Mesenchymal stem cell (in vitro differentiated cells and primary cell): ENCODE data around the gene DHX29.
A peak's percentile ranks its signal among the peaks of the same experiment; 100 is the strongest.

Experiments
- DNase-seq: peaks from one replicate; pipeline ENCODE4 v3.0.0-alpha.2; 2013
- H2AFZ ChIP-seq: one replicate; pipeline ENCODE4 v1.6.1; 2013; ENCODE audit warnings: low read depth, mild to moderate bottlenecking, control low read depth, inconsistent platforms, low read length, moderate library complexity
- H2AK5ac ChIP-seq: 2 replicates; pipeline ENCODE4 v1.6.1; 2013; ENCODE audit warnings: low read length, moderate library complexity, mild to moderate bottlenecking, inconsistent platforms; ENCODE audit not compliant: severe bottlenecking
- H2BK120ac ChIP-seq: one replicate; pipeline ENCODE4 v1.6.1; 2013; ENCODE audit warnings: low read depth, mild to moderate bottlenecking, inconsistent platforms, low read length, moderate library complexity
- H2BK12ac ChIP-seq, 2 experiments: one replicate each; pipeline ENCODE4 v1.6.1; 2013; ENCODE audit warnings: inconsistent platforms in 2 of 2, low read length in 2 of 2, mild to moderate bottlenecking in 2 of 2, moderate library complexity in 2 of 2, control low read depth in 1 of 2
- H2BK15ac ChIP-seq: one replicate; pipeline ENCODE4 v1.6.1; 2013; ENCODE audit warnings: mild to moderate bottlenecking, low read depth, inconsistent platforms; ENCODE audit not compliant: poor library complexity, severe bottlenecking
- H2BK5ac ChIP-seq: 2 replicates; pipeline ENCODE4 v1.6.1; 2013; ENCODE audit warnings: low read depth, mild to moderate bottlenecking, low read length, control low read depth, inconsistent platforms; ENCODE audit not compliant: poor library complexity, severe bottlenecking
- H3K14ac ChIP-seq, 2 experiments: one replicate each; pipeline ENCODE4 v1.6.1; 2013; ENCODE audit warnings: inconsistent platforms in 2 of 2, low read length in 2 of 2, control low read depth in 1 of 2, mild to moderate bottlenecking in 1 of 2, moderate library complexity in 1 of 2
- H3K18ac ChIP-seq, 2 experiments: one replicate each; pipeline ENCODE4 v1.6.1; 2013; ENCODE audit warnings: inconsistent platforms in 2 of 2, low read length in 2 of 2, control low read depth in 1 of 2, low read depth in 1 of 2, mild to moderate bottlenecking in 1 of 2
- H3K23ac ChIP-seq, 2 experiments: one replicate each; pipeline ENCODE4 v1.6.1; 2013; ENCODE audit warnings: inconsistent platforms in 2 of 2, low read length in 2 of 2, mild to moderate bottlenecking in 2 of 2, moderate library complexity in 2 of 2, control low read depth in 1 of 2
- H3K27ac ChIP-seq: 2 replicates; pipeline ENCODE4 v1.5.1; 2013; ENCODE audit warnings: mild to moderate bottlenecking, moderate library complexity, low read length, control low read depth, inconsistent platforms; ENCODE audit not compliant: poor library complexity, severe bottlenecking
- H3K27me3 ChIP-seq, 2 experiments: 2 replicates each; pipeline versions ENCODE4 v1.6.1 to v1.7.0; 2013; ENCODE audit warnings: low read length in 2 of 2, mild to moderate bottlenecking in 2 of 2, moderate library complexity in 2 of 2, control low read depth in 1 of 2, inconsistent platforms in 1 of 2; ENCODE audit not compliant: control insufficient read depth in 1 of 2, insufficient read depth in 1 of 2
- H3K36me3 ChIP-seq, 2 experiments: 2 replicates each; pipeline versions ENCODE4 v1.6.1 to v1.7.0; 2013; ENCODE audit warnings: low read length in 2 of 2, control low read depth in 1 of 2, inconsistent platforms in 1 of 2, low read depth in 1 of 2, mild to moderate bottlenecking in 1 of 2; ENCODE audit not compliant: insufficient read depth in 2 of 2, control insufficient read depth in 1 of 2
- H3K4ac ChIP-seq, 2 experiments: one replicate each; pipeline ENCODE4 v1.6.1; 2013; ENCODE audit warnings: inconsistent platforms in 2 of 2, low read length in 2 of 2, mild to moderate bottlenecking in 2 of 2, moderate library complexity in 2 of 2, control low read depth in 1 of 2, low read depth in 1 of 2
- H3K4me1 ChIP-seq: 2 replicates; pipeline ENCODE4 v1.6.1; 2013; ENCODE audit warnings: low read depth, low read length, control low read depth; ENCODE audit not compliant: control insufficient read depth, insufficient read depth
- H3K4me2 ChIP-seq: 2 replicates; pipeline ENCODE4 v1.6.1; 2013; ENCODE audit warnings: low read length, mild to moderate bottlenecking, inconsistent platforms; ENCODE audit not compliant: poor library complexity, severe bottlenecking
- H3K4me3 ChIP-seq, 2 experiments: 2 replicates each; pipeline versions ENCODE4 v1.5.1 to v1.7.0; 2013; ENCODE audit warnings: low read length in 2 of 2, mild to moderate bottlenecking in 2 of 2, control low read depth in 1 of 2, low read depth in 1 of 2; ENCODE audit not compliant: insufficient read depth in 1 of 2
- H3K79me1 ChIP-seq: replicated peaks from 2 replicates; pipeline ENCODE4 v1.6.1; 2013; ENCODE audit warnings: mild to moderate bottlenecking, control low read depth, low read length, inconsistent platforms; ENCODE audit not compliant: poor library complexity, severe bottlenecking
- H3K9ac ChIP-seq: 2 replicates; pipeline ENCODE4 v1.7.0; 2013; ENCODE audit warnings: mild to moderate bottlenecking, low read length, moderate library complexity
- H3K9me3 ChIP-seq: 2 replicates; pipeline ENCODE4 v1.7.0; 2013; ENCODE audit warnings: mild to moderate bottlenecking, low read length; ENCODE audit not compliant: control insufficient read depth
- H4K8ac ChIP-seq: one replicate; pipeline ENCODE4 v1.6.1; 2013; ENCODE audit warnings: inconsistent platforms, mild to moderate bottlenecking, low read length, moderate library complexity
- H4K91ac ChIP-seq: one replicate; pipeline ENCODE4 v1.6.1; 2013; ENCODE audit warnings: mild to moderate bottlenecking, low read length, inconsistent platforms
- WGBS: methylation state at CpG from one replicate; pipeline ENCODE4 v1.1.7; 2013; ENCODE audit warnings: mixed read lengths; 5-methylcytosine and 5-hydroxymethylcytosine counted together

Gene DHX29

DNA sequence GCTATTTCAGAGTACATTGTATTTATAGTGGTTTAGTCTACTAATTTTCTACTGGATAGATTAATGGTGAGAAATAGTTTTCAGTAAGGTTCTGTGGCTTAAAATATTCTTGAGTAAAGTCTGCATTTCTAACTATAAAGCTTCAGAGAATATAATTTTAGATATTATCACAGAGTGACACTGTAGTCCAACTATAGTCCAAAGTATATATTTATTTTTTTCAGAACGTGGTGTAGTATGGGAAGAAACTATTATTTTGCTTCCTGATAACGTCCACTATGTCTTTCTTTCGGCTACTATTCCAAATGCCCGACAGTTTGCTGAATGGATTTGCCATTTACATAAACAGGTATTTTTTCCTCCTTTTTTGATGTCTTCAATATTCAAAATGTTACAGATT lies 35.6 kb upstream of the DHX29 start:
- Histone ChIP-seq H4K8ac (no peak overlapping the region), H3K36me3 (peaks cover 6 to 65% of the 10 kb centered on the region in 2 experiments), H3K9ac (no peak overlapping the region), H3K14ac (no peak overlapping the region), H3K27me3 (no peaks in the 10 kb centered on the region), H3K9me3 (no peaks in the 10 kb centered on the region), H4K91ac (no peak overlapping the region), H3K27ac (no peak overlapping the region), H2BK5ac (no peak overlapping the region), H2BK120ac (no peak overlapping the region), H2BK15ac (no peak overlapping the region), H2AK5ac (no peak overlapping the region), H3K23ac (no peak overlapping the region), H3K4me3 (no peak overlapping the region), H2BK12ac (no peak overlapping the region), H3K4ac (no peak overlapping the region), H3K18ac (no peak overlapping the region), H3K4me2 (no peak overlapping the region), H3K79me1 (peaks cover 11% of the 10 kb centered on the region), H3K4me1 (no peaks in the 10 kb centered on the region), H2AFZ (no peak overlapping the region)
- WGBS: 100% methylated on average over 2 of the region's 4 CpGs
- no peak for DNase-seq

DNA sequence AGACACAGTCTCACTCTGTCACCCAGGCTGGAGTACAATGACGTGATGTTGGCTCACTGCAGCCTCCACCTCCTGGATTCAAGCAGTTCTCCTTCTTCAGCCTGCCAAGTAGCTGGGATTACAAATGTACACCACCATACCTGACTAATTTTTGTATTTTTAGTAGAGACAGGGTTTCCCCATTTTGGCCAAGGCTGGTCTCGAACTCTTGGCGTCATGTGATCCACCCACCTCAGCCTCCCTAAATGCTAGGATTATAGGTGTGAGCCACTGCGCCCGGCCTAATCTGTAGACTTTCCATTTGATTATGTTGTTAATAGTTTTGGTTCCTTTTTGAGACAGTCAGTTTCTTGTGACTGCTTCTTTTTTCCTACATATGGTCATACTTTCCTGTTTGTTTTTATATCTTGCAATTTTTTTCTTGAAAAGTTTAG lies 31.3 kb upstream of the DHX29 start:
- peaks cover 6% of the 10 kb centered on the region for H3K79me1 ChIP-seq
- H2BK120ac ChIP-seq: no peak overlapping the region
- H3K4me2 ChIP-seq: no peak overlapping the region
- H3K9me3 ChIP-seq: peaks cover 1% of the 10 kb centered on the region
- peak overlapping the region; percentile 75 for H3K9ac ChIP-seq
- no peak overlapping the region for H3K18ac ChIP-seq
- H3K4ac ChIP-seq: no peak overlapping the region
- H2BK12ac ChIP-seq: no peak overlapping the region
- H2BK15ac ChIP-seq: no peak overlapping the region
- no peak for DNase-seq
- H2AFZ ChIP-seq: no peak overlapping the region
- H3K27me3 ChIP-seq: no peaks in the 10 kb centered on the region
- no peaks in the 10 kb centered on the region for H3K4me1 ChIP-seq
- WGBS: 100% methylated on average over 3 of the region's 5 CpGs
- H3K4me3 ChIP-seq: no peak overlapping the region
- H3K27ac ChIP-seq: no peak overlapping the region
- H4K91ac ChIP-seq: no peak overlapping the region
- H4K8ac ChIP-seq: peak overlapping the region; percentile 75
- H3K14ac ChIP-seq: no peak overlapping the region
- H2AK5ac ChIP-seq: no peak overlapping the region
- H2BK5ac ChIP-seq: no peak overlapping the region
- H3K23ac ChIP-seq: no peak overlapping the region
- peaks cover 0 to 40% of the 10 kb centered on the region in 2 experiments for H3K36me3 ChIP-seq

DNA sequence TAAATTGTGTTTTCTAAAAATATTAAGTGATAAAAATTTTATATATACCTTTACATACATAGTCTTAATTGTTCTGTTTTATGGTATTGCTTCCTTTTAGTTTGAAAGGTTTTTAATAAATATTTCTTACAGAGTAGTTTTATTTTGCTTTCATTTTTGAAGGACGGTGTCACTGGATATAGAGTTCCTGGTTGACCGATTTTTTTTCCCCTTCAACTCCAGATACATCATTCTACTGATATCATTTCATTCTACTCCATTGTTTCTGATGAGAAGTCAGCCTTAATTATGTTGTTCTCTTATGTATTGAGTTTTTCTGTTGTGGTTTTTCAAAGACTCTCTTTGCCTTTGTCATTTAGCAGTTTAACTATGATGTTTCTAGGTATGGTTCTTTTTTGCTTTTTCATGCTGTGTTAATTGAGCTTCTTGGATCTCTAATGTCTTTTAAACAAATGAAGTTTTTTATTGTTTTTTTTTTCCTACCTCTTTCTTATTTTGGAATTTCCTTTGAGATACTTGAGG lies 30.7 kb upstream of the DHX29 start:
- Histone ChIP-seq H3K9ac (peak overlapping the region; percentile 75), H2BK120ac (no peak overlapping the region), H3K4me3 (peak overlapping the region in 1 of 2 experiments; percentile 43), H3K18ac (no peak overlapping the region), H3K14ac (no peak overlapping the region), H3K27me3 (no peaks in the 10 kb centered on the region), H4K8ac (no peak overlapping the region), H2AK5ac (no peak overlapping the region), H3K4me2 (no peak overlapping the region), H3K36me3 (peaks cover 0 to 40% of the 10 kb centered on the region in 2 experiments), H3K4me1 (no peaks in the 10 kb centered on the region), H2BK5ac (peak overlapping the region; percentile 44), H3K27ac (no peak overlapping the region), H2AFZ (no peak overlapping the region), H2BK12ac (no peak overlapping the region), H3K4ac (no peak overlapping the region), H3K9me3 (peaks cover 3% of the 10 kb centered on the region), H4K91ac (no peak overlapping the region), H2BK15ac (no peak overlapping the region), H3K79me1 (peaks cover 6% of the 10 kb centered on the region), H3K23ac (no peak overlapping the region)
- no peak for DNase-seq
- WGBS: no CpG with 5 or more reads among the region's 2 CpGs

DNA sequence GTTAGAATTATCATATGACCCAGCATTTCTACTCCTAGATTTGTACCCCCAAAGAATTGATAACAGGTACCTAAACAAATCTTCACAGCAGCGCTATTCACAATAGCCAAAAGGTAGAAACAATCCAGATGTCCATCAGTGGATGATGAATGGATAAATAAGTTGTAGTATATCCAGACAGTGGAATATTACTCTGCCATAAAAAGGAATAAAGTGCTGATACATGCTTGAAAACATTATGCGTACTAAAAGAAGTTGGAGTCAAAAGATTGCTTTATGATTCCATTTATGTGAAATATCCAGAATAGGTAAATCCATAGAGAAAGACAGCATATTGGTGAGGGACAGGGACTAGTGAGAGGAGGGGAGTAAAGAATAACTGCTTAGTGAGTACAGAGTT lies 26.3 kb upstream of the DHX29 start:
- Histone ChIP-seq H3K27ac (no peak overlapping the region), H3K4ac (no peak overlapping the region), H3K27me3 (no peaks in the 10 kb centered on the region), H3K79me1 (peaks cover 13% of the 10 kb centered on the region), H3K23ac (no peak overlapping the region), H3K14ac (no peak overlapping the region), H3K4me2 (no peak overlapping the region), H2AK5ac (no peak overlapping the region), H4K91ac (no peak overlapping the region), H3K4me1 (no peaks in the 10 kb centered on the region), H3K4me3 (no peak overlapping the region), H3K9me3 (peaks cover 3% of the 10 kb centered on the region), H2BK15ac (no peak overlapping the region), H3K36me3 (peaks cover 3 to 55% of the 10 kb centered on the region in 2 experiments), H2BK5ac (no peak overlapping the region), H2BK120ac (no peak overlapping the region), H4K8ac (no peak overlapping the region), H2AFZ (no peak overlapping the region), H3K18ac (no peak overlapping the region), H2BK12ac (no peak overlapping the region), H3K9ac (no peak overlapping the region)
- WGBS: 100% methylated on average over 1 of the region's 2 CpGs
- DNase-seq: no peak
